ENCODE data around the gene TMEM170B.
"Not testable (repeated sequence)": the region's sequence is repeated elsewhere in the genome, so short reads cannot be mapped to it uniquely, and the experiment has no call there.

Gene TMEM170B

DNA sequence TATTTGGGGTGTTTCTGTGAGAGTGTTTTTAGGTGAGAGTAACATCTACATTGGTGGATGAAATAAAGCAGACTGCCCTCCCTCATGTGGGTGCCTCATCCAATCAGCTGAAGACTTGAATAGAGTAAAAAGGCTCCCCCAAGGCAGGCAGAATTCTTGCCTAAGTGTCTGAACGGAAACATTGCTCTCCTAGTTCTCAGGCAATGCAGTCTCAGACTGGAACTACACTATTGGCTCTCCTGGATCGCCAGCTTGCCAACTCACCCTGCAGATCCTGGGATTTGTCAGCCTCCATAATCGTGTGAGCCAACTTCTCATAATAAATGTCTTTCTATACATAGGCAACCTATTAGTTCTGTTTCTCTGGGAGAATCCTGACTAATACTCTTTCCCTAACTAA lies 5.5 kb upstream of the TMEM170B start:
- no peak for DNase-seq

DNA sequence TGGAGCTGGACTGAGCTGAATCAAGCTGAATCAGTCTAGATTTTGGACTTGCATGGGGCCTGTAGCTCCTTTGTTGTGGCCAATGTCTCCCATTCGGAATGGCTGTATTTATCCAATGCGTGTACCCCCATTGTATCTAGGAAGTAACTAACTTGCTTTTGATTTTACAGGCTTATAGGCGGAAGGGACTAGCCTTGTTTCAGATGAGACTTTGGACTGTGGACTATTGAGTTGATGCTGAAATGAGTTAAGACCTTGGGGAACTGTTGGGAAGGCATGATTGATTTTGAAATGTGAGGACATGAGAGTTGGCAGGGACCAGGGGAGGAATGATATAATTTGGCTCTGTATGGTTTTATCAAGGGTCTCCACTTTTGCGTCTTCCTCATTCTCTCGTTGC lies 3.0 kb upstream of the TMEM170B start:
- no peak for DNase-seq

DNA sequence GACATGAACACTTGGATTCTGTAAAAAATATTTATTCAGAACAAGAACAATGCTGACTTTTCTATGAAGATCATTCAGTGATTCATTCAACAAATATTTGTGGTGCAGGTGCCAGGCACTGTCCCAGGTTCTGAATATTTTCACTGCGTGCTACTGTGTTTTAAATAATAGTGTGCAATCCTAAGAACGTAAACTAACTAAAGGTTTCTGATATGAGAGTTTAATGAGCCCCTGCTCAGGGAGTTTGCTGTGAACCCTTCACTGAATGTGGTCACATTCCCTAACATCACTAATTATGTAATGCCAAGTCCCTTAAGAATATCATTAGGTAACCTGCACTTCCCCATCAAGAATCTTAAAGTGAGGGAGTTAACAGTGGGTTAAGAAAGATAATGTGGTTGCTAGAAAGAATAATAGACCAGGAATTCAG lies 1.7 kb upstream of the TMEM170B start:
- no peak for DNase-seq

DNA sequence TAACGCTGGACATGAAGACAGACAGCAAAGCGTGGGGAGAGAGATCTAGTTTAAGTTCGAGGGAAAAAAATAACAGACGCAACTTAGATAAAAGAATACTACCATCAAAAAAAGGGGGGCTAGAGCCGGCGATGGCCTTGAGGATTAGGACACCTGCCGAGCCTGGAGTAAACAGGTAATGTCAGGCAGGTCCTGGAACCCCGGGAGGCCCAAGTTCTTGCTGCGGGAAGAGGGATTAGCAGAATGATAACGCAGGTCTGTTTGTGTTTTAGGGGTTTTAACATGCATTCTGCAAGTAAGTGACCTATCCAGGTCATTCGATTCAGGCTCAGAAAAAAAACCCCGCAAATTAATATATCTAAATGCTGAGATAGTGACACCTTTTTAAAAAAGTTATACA lies 754 bp upstream of the TMEM170B start:
- DNase-seq: no peak

DNA sequence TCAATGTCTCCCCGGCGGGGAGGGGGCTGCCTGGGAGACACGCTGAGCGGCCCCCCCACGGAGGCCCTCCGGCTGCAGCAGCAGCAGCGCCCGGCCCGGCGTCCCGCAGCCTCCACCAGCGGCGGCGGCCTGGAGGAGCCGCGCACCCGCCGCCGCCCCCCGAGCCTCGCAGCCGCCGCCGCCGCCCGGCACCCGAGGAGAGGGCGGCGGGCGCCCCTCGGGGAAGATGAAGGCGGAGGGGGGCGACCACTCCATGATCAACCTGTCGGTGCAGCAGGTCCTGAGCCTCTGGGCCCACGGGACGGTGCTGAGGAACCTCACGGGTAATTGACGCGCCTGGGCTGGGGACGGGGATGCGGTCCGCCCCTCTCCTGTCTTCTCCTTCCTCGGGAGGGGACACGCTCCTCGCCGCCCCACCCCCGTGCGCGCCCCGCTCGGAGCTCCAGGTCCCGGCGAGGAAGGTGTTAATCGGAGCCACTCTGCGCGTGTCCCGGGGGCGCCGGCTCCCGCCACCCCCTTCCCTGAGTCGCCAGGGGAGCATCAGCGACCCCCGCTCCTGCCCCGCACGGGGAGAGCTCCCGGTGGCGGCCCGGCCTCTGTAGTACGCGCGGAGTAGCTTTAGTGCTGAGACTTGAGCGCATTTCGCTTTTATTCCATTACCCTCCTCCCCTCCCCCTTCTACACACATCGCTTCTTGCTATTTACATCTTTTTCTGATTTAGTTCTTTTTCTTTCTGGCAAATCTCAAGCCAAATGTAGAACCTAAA lies 686 bp downstream of the TMEM170B start:
- DNase-seq: peak; percentile 15

DNA sequence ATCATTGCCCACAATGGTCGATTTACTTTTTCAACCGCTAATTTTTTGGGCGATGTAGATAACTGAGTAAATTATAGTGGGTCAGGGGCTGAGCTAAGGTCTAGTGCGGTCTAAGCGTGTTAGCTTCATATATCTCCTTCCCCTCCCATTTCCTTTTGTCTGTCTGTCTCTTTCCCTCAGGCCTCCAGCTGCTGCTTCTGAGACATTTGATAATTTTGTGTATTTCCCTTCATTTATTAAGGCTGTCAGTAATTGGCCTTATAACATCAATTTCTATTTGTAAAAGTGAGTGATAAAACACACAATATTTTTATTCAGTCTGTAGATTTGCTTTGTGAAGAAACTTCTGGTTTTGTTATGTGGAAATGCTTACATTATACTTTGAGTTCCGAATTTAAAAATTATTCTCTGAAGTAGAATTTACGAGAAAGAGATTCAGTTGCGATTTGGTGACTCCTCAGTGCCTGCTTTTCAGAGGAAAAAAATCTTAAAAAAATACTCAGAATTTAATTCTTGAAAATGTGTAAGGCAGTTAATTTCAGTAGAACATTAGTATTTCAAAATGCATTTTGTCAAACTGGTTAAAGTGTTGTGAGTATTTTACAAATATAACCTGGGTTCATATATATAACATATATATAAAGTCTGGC lies 1.4 kb downstream of the TMEM170B start:
- no peak for DNase-seq

DNA sequence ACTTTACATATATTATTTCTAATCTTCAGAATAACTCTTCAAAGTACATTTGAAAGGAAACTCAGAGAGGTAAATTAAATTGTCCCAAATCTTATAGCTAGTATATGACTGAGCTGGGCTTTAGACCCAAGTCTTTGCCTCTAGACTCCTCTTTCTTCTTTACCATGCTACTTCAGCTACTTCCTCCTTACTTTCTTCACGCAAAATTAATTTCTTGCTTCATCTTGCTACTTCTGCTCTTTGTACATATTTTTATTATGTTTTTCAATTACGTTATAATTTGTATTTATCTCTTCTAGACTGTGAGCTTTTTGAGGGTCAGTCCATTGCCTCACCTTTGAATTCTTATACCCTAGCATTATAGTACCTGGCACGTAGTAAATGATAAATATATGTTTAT lies 5.3 kb downstream of the TMEM170B start:
- no peak for DNase-seq

DNA sequence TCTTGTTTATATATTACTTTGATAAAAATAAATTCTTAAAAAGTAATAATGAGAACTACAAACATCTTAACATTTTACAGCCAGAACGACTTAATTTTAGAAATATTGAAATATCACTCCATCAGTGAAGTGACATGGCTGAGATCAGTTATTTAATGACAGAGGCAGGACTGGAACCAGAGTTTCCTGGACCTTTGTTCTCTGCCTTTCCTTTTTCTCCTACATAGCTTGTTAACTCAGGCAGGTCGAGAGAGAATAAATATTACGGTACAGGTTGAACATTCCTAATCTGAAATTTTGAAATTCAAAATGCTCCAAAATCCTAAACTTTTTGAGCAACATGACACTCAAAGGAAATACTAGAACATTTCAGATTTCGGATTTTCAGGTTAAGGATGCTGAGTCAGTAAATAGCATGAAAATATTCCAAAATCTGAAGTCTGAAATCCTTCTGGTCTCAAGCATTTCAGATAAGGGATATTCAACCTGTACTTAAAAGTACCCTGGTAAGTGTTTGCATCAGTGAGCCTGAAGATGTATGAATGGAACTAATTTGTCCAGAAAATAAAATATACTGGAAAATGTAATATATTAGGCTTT lies 6.5 kb downstream of the TMEM170B start:
- DNase-seq: no peak

DNA sequence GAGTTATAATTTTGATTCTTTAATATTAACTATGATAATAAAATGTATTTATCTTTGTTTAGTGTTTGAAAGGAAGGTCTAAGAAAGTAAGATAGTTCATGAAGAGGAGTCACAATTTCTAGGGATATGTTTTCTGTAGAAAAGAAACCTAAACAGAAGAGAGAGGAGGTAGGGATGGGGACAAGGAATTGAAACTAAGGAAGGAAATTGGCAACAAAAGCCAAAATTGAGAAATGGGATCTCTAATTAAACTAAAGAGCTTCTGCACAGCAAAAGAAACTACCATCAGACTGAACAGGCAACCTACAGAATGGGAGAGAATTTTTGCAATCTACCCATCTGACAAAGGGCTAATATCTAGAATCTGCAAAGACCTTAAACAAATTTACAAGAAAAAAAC lies 10.3 kb downstream of the TMEM170B start:
- DNase-seq: not testable (repeated sequence)

DNA sequence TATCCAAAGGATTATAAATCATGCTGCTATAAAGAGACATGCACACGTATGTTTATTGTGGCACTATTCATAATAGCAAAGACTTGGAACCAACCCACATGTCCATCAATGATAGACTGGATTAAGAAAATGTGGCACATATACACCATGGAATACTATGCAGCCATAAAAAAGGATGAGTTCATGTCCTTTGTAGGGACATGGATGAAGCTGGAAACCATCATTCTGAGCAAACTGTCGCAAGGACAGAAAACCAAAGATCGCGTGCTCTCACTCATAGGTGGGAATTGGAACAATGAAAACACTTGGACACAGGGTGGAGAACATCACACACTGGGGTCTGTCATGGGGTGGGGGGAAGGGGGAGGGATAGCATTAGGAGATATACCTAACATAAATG lies 11.0 kb downstream of the TMEM170B start:
- not testable (repeated sequence) for DNase-seq

DNA sequence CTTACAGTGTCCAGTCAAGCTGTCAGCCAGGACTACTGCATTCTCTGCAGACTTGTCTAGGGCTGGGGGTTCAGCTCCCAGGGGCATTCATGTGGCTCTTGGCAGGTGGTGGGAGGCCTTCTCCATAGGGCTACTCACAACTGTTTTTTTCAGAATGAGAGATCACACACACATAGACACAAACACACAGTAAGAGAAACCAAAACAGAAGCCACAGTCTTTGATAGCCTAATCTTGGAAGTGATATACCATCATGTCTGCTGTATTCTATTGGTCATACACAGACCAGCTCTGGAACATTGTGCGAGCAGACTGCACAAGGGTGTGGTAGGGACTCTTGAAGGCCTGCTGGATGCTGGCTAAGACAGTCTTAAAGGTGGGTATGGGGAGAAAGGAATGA lies 13.5 kb downstream of the TMEM170B start:
- DNase-seq: no peak

DNA sequence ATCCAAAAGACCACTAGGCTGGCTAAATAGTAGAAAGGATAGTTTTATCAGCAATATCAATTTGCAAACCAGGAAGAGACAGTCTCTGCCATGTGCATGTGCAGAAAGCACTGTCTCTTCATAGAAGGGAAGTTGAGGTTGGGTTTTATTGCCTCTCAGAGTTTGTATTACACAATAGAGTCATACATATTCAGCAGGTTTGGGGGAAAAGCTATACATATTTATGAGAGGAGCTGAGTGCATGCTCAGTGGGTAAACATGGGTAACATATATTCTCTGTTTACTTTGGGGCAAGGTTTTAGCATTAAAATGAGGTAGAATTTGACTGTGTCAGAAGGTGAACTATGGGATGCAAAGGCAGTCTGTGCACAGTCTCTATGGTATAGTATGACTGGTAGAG lies 14.9 kb downstream of the TMEM170B start:
- DNase-seq: no peak

DNA sequence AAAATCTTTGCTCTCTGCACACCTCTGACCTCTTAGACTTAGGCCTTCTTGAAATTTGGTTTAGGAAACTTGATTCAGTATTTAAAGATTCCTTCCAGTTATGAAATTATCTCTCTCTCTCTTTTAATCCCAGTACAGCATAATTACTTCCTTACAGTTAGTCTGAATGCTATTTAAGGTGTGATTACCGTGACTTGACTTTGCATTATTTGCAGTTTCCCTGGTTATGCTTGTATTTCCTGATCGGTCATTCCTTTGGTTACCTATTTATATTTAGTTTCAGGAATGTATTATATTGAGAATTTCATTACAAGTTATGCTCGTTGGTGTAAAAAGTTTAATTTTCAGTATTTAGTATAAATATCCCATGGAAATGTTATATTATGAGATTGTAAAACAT lies 16.3 kb downstream of the TMEM170B start:
- no peak for DNase-seq

DNA sequence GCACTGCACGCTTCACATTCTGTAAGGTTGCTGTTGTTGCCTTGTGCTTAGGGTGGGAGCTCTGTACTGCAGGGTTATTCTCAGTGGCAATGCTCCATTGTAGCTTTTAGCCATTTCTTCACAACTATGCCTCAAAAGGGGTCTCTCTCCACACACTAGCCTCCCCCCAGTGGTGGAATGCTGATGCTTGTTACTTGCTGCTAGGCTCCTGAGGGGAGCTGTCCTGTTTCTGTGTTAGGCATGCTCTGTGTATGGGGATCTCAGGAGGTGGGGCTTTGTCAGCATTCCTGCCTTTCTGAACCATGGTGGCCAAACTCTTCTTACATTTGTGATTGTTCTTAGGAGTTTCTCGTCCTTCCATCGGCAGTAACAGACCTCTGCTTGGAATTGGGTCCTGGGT lies 18.8 kb downstream of the TMEM170B start:
- no peak for DNase-seq

DNA sequence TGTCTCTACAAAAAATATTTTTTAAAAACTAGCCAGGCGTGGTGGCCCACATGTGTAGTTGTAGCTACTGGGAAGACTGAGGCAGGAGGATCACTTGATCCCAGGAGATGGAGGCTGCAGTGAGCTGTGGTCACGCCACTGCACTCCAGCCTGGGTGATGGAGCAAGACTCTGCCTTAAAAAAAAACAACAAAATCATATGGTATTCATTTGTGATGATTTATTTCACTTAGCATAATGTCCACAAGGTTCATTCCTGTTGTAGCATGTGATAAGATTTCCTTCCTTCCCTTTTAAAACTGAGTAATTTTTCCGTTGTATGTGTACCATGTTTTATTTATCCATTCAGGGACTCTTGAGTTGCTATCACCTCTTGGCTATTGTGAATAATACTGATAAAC lies 26.2 kb downstream of the TMEM170B start:
- no peak for DNase-seq

DNA sequence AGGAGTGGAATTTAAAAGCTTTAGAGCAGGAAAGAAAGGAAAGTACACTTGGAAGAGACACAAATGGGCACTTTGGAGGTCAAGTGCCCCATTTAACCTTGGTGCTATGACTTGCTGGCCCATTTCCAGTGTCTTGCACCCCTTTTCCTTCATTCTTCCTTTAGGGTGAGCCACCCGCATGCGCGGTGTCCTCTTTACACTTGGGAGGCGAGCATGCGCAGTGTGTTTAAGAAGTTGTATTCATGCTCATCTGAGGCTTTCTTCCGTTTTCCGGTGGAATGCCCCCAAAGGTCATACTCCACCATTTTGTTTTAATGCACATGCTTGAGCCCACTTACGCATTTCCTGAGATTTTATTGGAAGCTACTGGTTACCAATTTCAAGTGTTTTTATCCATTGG lies 29.1 kb downstream of the TMEM170B start:
- no peak for DNase-seq

DNA sequence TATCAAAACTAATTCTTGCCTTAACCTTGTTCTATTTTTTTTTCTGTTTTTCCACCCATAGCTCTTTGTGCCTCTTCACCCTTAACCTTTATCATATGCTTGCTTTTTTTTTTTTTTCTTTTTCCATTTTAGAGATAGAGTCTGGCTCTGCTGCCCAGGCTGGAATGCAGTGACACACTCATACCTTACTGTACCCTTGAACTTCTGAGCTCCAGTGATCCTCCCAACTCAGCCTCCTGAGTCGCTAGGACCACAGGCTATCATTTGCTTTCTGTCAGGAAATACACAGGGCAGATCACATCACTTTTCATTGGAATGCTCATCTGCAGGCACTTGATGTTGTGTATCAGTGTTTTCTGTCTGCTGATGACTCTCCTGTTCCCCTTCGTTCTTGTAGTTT lies 33.5 kb downstream of the TMEM170B start:
- no peak for DNase-seq

DNA sequence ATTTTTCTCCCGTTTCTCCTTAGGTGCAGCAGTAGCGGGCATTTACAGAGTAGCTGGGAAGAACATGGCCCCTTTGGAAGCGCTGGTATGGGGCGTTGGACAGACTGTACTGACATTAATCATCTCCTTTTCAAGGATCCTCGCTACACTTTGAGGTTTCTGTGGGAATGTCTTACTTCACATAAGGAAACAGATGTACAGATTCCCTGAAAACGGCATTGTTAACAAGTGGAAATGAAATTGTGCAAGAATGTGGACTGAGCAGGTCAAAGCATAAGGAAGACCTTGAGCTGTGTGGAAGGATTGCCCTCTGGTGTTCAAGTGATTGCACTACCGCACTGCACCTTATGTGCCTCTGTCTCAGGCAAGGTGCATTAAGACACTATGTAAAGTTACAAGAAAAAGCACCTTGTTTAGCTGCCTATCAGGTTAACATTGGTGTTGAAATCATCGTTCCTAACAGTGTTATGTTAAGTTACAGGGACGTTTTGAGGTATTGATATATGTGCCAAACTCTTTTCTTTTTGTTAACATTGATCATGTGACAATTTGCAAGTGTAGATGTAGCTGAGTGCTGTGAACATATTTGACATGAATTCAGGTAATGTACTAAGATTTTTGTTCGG lies 38.0 kb downstream of the TMEM170B start:
- peak; percentile 61 for DNase-seq

DNA sequence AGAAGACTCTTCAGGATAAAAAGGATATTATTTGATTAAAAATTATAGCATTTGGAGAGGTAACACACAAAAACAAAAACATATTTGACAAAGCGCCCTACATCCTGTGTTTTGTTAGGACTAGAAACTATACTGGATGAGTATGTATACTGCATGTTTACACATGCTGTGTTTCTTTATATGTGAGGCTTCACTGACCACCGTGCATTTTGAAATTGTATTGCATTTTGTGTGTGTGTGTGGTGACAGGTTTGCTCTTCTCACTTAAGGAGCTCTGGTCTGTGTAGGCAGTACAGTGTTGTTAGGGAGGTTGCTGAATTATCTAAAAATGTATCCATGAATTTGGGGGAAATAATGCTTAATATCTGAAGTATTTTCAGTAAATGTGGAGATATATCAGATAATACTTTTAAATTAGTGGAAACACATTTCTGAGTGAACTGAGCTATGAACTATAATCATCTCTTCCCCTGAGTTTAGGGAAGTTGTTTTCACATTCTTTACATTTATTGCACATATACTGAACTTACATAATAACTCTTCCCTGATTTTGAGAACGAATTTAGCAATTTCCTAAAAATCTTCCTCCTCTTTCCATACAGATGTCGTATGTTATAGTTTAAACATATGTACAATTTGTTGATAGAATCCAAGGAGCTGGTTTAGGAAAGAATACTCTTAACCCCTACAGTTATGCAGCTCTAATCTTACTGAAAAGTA lies 43.3 kb downstream of the TMEM170B start:
- DNase-seq: no peak

DNA sequence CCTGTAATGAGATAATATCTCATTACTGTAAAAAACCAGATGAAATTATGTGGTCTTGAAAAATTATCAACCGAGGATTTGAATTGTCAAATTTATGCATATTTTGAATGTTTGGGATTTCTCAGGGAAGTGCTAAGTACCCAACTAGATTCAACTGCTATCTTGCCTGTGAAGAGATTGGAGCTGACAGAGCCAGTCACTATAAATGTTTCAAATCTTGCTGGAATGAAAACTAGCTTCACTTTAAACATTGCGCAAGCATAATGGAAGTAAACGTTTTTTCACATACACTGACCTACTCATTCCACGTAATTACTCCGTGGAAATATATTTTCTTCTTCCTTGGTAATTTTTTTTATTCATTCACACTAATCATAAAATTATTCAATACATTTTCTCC lies 46.7 kb downstream of the TMEM170B start:
- no peak for DNase-seq

DNA sequence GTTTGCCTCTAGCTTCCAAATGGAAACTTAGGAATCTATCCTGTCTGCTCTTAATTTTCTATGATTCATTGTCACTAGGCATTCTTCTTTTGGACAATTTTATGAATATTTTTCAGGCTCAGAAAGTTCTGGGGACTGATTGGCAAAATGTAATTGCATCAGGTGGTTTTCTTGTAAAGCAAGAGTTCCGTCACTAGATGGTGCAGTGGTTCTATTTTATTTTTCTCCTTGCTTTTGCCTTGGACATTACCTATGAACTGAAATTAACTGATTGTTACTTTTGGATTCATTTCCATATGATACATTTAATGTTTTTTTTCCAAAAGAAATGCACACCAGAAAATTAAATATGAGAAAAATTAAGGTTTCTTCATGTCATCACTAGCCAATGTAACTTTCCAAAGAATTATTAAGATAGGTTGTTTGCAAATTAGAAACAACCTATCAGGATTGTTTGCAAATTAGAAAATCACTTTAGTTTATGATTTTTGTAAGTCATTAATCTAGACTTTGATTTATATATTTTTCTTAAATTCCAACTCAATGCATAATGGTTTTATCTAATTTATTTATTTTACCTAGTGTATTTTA lies 48.0 kb downstream of the TMEM170B start:
- DNase-seq: peak; percentile 11

DNA sequence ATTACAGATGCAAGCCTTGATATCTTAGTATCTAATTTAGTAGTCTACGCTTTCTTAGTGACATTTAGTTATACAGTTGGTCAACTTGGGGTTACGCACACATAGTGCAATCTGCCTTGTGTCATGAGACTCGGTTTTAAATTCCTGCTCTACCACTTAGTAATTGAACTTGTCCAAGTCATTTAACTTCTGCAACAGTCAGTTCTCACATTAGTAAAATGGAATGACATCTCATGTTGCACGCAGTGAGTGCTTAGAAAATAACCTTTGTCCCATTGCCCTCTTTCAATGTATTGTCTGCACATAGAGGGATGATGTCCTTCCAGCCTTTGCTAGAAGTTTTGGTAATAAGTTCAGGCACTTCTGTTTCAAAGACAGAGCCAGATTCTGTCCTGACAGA lies 48.6 kb downstream of the TMEM170B start:
- no peak for DNase-seq

DNA sequence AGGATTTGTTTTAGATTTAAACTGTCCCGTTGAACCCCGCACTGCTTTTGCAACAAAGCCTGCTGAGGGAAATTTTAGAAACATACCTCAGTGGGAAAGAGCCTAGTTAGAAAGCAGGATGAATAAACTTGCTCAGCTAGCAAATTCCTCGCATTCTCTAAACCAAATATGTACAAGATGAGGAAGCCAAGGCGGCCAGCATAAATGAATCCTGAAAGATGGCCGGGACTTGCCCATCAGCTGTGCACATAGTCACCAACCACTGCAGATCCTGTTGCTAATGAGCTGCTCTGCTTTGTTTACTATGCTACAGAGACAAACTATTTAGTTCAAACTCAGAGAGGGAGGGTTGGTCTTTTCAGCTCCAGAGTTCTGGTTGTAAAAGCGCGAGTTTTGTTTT lies 49.0 kb downstream of the TMEM170B start:
- DNase-seq: no peak
